GM23338 (cell line): Measurements from ENCODE around the gene DDX60.

ENCODE experiments used
- JUNB ChIP-seq: IDR thresholded peaks from one replicate; pipeline ENCODE4 v1.6.1; 2016; ENCODE audit warnings: antibody characterized with exemption; ENCODE audit not compliant: unreplicated experiment
- POLR2AphosphoS5 ChIP-seq: IDR thresholded peaks from 2 replicates; pipeline ENCODE4 v1.6.1; 2016; ENCODE audit warnings: antibody characterized with exemption, low read depth
- REST ChIP-seq: IDR thresholded peaks from one replicate; pipeline ENCODE4 v1.6.1; 2018; ENCODE audit warnings: antibody characterized with exemption; ENCODE audit not compliant: unreplicated experiment
- TF ChIP-seq, protein P1 (sequence below), 2 experiments: fragments of 200-600 bp in 1 of 2; sonication (generic) in 1 of 2; conservative IDR thresholded peaks; 2 replicates each; pipeline versions ENCODE4 v1.5.1 to v1.6.1; 2016 to 2017; ENCODE audit warnings: antibody characterized with exemption in 2 of 2, low read depth in 2 of 2, mild to moderate bottlenecking in 2 of 2, moderate library complexity in 1 of 2

GRCh38 chr4:168353746-168354145, 35.2 kb upstream of the DDX60 start:
- TF ChIP-seq, protein P1, sequence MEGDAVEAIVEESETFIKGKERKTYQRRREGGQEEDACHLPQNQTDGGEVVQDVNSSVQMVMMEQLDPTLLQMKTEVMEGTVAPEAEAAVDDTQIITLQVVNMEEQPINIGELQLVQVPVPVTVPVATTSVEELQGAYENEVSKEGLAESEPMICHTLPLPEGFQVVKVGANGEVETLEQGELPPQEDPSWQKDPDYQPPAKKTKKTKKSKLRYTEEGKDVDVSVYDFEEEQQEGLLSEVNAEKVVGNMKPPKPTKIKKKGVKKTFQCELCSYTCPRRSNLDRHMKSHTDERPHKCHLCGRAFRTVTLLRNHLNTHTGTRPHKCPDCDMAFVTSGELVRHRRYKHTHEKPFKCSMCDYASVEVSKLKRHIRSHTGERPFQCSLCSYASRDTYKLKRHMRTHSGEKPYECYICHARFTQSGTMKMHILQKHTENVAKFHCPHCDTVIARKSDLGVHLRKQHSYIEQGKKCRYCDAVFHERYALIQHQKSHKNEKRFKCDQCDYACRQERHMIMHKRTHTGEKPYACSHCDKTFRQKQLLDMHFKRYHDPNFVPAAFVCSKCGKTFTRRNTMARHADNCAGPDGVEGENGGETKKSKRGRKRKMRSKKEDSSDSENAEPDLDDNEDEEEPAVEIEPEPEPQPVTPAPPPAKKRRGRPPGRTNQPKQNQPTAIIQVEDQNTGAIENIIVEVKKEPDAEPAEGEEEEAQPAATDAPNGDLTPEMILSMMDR (conservative IDR thresholded peaks at IDR 0.05; ENCODE audit: low read depth in 2 of 2) = no peak
- TF ChIP-seq REST (no peak), JUNB (no peak), POLR2AphosphoS5 (no peak)
